CD4-positive, alpha-beta T cell treated with Interleukin-4 for 4 hours (primary cell): ENCODE results near the gene TRERF1.
A peak's percentile ranks its signal among the peaks of the same experiment; 100 is the strongest.
"Not testable (repeated sequence)": the region's sequence is repeated elsewhere in the genome, so short reads cannot be mapped to it uniquely, and the experiment has no call there.

Experiments
- DNase-seq: peaks from one replicate; pipeline ENCODE4 v3.0.0-alpha.2; 2020

TRERF1 gene

GRCh38 chr6:42236682-42237473, 214.8 kb downstream of the TRERF1 start:
- DNase-seq: no peak

DNA sequence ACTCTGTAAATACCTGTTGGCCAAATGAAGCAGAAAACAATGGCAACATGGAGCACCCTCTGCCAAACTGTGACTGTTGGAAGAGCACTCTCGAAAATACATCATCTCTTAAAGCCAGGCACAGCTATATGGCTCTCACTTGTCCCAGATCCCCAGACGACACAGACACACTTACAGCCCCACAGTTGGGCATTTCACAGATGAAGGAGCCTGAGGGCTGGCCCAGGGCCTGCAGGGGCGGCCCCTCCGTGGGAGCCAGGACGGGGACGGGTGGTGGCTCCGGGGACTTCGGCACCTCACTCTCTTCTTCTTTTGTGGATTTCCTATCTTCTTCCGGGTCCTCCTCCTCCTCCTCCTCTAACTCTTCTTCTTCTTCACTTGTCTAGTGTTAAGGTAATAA, 215.7 kb downstream of the TRERF1 start:
- no peak for DNase-seq

DNA sequence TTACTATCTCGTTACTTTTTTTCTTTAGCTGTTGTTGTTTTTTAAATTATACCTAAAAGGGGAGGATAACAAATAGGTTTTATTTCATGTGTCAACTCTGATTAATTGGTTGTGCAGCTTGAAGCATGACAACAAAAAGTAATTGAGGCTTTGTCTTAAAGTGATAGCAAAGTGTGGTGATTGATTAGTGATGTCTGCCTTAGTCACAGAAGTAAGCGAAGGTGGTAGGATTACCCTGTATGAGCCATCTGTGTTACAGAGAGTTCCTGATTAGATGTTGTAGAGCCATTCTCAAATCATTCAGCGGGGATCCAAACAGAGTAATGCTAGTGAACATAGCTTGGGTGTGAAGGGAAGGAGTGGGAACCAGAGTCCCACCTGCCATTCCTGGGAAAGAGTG, 219.7 kb downstream of the TRERF1 start:
- DNase-seq: no peak

DNA sequence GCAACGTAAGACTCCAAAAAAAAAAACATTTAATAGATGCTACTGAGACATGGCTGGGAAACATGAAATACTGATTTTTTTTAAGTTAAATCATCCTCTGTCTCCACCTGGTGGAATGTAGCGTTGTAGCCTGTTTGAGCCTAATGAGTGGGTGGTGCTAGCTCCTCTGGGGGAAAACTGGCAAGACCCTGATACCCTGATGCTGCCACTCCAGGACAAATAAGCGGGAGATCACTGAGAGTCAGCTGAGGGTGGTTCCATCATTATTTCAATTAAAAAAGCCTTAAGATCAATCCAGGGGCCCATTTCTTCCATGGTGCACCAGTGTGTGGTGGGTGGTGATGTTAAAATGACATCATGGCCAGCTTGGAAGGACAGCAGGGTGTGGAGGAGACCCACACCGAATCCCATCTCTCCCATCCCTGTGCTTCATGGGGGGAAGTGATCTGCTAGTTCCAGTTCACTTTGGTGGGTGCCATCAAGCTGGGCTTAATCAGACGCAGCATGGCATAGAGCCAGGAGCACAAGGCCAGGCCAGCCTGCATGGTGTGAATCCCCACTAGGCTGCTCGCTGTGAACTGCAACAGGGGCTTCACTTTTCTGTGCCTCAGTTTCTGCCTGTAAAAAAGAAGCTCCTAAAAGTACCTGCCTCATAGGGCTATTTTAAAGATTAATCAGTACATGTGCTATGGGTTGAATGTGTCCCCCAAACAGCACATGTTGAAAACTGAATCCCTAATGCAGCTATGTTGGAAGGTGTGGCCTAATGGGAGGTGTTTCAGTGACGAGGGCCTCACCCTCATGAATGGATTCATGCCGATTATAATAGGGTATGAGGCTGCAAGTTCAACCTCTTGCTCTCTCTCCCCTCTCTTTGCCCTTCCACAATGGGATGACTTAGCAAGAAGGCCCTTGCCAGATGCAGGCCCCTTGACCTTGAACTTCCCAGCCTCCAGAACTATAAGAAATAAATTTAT, 221.1 kb downstream of the TRERF1 start:
- no peak for DNase-seq

DNA sequence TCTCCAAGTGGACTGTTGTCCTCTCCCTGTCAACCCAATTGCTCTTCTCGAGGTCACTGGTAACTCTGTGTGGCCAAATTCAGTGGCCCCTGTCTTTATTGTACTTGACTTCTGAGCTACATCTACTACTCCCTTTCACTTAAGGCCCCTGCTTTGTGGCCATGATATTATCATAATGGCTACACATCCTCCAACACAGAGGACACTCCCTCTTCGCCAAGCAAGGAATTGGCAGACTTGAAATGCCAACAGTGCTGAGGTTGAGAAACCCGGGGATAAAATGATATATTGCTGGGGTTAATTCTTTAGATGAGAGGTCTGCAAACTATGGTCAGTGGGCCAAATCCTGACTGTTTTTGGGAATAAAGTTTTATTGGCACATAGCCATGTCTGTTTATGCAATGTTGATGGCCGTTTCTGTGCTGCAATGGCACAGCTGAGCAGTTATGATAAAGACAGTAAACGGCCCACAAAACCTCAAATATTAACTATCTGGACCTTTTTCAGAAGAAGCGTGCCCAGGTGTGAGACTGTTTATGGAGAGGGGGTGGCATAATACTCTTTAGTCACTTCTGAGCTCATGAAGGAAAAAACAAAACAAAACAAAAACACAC, 222.1 kb downstream of the TRERF1 start:
- no peak for DNase-seq

GRCh38 chr6:42228305-42228704, 223.4 kb downstream of the TRERF1 start:
- DNase-seq: no peak

DNA sequence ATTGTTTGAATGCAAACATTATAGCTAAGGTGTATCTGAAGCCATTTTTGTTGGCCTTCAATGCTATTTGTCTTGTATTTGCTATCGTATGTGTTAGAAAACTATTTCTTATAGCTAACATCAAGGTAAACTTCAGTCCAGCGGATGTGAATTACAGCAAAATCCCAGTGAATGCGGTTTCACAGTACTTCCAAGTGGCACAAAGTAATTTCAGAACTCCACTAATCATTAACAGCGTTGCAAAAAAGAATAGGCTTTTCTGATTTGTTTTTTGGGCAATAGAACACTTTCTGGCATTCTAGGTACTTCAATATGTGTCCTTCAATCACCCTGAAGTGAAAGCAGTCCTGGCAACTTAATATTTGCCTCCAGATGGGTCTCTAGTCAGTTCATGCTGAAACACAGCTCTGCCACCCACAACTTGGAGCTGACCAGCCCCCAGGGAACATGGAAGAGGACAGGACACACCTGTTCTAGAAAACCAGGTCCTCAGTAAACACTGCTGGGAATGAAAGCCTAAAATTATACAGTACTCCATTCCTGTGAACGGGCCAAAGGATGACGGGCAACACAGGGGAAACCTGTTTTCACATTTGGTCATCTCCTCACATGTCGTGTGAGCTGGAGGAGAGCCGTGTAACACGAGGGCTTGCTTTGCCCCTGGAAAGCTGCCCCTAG, 224.4 kb downstream of the TRERF1 start:
- no peak for DNase-seq

DNA sequence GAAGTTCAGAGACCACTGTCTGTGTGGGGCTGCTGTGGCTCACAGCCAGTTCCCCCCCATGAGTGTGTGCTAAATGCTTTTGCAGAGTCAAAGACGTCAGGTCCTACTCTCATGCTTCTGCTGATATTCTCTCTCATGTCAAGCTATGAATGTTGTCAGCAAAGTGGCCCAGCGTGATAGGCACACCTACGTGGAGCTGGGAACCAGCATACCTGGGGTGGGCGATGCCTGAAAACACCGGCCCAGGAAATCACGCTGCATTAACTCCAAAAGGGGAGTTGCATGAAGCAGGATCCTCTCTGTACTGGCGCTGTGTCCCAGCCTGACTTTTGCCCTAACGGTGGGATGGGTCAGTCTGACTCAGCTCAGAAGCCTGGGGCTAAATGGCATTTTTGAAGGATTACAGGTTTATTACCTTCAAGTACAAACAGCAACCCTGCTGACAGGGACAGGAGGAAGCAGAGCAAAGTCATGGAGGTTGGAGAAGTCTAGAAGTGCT, 225.0 kb downstream of the TRERF1 start:
- DNase-seq: no peak

- DNase-seq: no peak
Measured at GRCh38 chr6:42226161-42226611, 225.5 kb downstream of the TRERF1 start.

DNA sequence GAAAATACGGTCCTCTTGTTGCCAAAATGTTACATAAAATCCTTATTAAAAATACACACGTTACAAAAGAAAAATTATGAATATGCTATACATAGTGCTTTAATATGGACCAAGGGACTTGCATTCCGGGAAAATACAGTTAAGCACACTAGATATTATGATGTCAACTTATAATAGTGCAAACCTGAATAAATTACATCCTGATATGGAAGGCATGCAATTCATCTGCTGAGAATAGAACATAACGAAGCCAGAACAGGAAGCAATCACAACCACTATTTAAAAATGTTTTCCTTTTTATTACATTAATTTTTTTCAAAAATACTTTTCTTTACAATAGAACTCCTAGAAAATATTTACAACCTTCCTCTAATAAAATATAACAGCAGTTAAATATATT, 226.3 kb downstream of the TRERF1 start:
- no peak for DNase-seq

DNA sequence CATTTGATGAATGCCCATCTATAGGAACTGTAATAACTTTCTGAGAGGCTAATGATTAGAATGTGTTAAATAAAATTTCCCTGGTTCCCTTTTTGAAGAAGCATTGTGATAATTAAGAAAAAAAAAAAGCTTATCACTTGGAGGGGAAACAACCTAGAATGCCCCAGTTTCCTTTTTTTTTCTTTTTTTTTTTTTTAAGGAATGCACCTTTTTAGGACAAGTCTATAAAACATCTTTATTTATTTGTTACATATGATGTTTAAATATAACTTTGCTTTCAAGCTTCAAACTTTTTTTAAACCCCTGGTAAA, 226.7 kb downstream of the TRERF1 start:
- DNase-seq: no peak

DNA sequence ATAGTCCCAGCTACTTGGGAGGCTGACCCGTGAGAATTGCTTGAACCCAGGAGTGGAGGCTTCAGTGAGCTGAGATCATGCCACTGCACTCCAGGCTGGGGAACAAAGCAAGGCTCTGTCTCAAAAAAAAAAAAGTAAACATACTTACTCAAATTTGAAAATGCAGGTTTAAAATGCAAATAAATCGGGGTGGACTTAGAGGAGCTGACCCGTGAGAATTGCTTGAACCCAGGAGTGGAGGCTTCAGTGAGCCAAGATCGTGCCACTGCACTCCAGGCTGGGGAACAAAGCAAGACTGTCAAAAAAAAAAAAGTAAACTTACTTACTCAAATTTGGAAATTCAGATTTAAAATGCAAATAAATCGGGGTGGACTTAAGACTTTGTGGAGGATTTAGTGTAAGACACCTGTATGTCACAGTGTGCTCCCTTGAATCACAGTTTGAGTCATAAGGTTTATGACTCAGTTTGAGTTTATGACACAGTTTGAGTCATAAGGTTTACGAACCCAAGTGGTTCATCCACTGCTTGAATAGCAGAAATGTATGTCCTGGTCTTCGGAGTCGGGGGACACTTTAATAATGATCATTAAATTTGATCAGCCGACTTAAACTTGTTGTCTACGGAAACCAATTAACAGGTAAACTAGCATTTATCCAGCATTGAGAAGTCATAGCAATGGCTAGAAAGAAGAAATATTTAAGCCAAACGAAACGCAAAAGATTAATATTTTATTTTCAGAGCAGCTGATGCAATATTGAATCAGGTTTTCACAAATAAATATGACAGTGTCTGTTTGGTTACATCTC, 227.3 kb downstream of the TRERF1 start:
- DNase-seq: peak; percentile 47

GRCh38 chr6:42222448-42222847, 229.3 kb downstream of the TRERF1 start:
- DNase-seq: no peak

DNA sequence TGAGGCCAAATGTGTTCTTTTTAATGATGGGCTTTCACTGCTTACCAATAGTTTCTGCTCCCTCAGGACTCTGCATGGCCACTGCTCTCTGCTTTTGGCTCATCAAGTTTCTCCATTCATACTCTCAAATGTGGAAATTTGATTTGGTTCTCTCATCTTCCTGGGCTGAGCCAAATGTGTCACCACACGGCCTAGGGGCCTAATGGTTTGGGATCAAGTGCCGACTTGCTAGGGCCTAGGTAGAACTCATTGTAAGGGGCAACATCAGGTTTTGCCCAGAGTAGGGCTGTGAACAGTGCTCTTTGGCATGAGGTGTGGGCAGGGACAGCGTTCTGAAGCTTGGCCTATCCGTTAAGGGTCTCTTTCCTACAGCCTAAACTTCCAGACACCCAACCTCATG, 230.2 kb downstream of the TRERF1 start:
- DNase-seq: no peak

DNA sequence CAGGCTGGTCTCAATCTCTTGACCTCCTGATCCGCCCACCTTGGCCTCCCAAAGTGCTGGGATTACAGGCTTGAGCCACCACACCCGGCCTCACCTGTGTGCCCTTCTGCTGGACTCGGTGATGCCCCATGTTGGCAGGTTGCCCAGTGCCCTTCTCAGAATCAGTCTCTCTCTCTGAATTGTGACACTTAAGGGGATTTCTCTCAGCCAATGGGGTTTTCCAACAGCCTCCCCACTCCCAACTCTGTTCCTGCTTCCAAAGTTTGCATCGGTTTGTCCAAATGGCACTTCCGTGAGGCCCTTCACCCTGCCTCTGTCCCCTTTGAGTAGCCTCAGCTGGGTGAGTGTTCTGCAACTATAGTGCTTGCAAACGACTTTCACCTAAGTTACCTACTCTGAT, 230.9 kb downstream of the TRERF1 start:
- DNase-seq: no peak

- DNase-seq: peak; percentile 94
Measured at GRCh38 chr6:42217519-42218367, 234.0 kb downstream of the TRERF1 start, which contains the start of gene MRPS10. MRPS10 (minus strand) TSS chr6:42217861; CDS start chr6:42217849, 12 bp downstream.

DNA sequence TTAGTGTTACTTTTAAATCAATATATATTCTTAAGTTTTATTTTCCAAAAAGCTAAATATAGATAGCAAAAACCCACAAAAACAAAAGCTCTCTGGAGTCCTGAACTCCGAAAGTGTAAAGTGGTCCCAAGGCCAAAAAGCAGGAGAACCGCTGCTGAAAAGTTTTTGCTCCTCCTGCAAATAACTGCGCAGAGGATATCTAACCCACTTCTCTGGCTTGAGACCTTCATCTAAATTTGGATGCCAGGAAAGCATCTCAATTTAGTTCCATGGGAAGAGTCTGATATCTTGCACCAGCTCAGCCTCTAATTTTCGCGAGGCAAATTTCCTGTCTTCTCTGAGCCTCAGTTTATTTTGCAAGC, 234.6 kb downstream of the TRERF1 start:
- DNase-seq: no peak

DNA sequence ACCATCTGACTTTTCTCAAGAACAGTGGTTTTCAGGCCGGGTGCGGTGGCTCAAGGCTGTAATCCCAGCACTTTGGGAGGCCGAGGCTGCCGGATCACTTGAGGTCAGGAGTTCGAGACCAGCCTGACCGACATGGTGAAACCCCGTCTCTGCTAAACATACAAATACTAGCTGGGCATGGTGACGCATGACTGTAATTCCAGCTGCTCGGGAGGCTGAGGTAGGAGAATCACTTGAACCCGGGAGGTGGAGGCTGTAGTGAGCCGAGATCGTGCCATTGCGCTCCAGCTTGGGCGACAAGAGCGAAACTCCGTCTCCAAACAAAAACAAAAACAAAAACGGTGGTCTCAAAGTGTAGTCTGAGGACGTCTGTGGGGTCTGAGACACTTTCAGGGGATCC, 235.2 kb downstream of the TRERF1 start:
- not testable (repeated sequence) for DNase-seq

DNA sequence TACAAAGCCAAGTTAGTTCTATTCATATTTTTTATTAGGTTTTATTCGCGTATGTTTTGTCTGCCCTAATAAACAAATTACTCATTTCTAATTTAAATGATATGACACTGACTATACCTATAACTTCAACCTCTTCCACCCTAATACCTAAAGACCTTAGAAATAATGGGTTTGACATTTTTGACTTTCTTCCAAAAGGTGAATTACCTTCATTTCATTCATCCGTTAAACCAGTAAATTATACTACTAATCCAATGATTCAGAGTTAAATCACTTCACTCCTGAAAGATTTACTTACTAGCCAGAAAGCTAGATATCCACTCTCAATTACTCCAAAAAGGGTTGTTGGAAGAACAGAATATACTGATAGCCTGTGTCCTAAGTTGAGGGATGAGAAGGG, 239.3 kb downstream of the TRERF1 start:
- no peak for DNase-seq

DNA sequence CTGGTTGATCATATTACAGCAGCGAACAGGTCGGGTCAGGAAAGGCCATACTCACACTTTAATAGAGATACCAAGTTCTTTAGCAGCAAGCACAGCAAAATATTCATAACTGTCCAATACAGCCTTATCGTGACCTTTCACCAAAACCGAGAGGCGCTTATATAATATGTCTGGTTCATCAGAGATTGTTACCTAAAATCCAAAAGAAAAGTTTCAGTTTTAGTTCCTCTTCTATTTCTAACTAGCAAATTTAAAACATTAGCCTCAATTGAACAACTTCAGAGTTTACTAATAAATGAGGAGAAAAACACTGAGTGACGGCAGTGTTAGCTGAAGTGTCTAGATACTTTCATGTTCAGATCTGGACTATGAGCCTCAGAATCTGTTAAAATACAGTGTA, 240.0 kb downstream of the TRERF1 start:
- no peak for DNase-seq

DNA sequence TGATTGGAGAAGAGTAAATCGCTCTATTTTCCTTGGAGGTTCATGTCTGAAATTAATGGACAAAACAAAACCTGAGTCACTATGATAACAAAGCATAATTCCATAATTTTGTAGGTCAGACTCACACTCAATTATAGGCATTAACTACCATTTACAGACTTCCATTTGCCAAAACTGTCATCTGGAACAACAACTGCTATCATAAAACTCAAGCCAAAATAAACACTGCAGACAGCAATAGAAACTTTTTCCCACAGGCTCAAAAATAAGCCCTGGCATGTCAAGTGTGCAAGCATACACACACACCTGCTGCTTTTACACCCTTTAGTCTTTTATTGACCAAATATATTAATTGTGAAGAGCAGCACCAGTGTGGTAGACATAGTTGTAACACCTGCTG, 241.2 kb downstream of the TRERF1 start:
- no peak for DNase-seq
